GM12878 (cell line): Measurements from ENCODE around the gene C3orf70. TPM values are rescaled to one million over a fixed set of nuclear protein-coding genes. Genes with fewer than 3 reads are reported as not detected.

Experiments
- CBX5 ChIP-seq: sonication (generic); IDR thresholded peaks from 2 replicates; pipeline ENCODE4 v1.6.1; 2016; ENCODE audit warnings: low read depth, moderate library complexity, mild to moderate bottlenecking, inconsistent platforms
- CREM ChIP-seq: IDR thresholded peaks from 2 replicates; pipeline ENCODE4 v1.6.1; 2014; ENCODE audit warnings: antibody characterized with exemption, low read depth
- FOS ChIP-seq: IDR thresholded peaks from 3 replicates; pipeline ENCODE4 v1.6.1; 2011; ENCODE audit warnings: borderline replicate concordance; ENCODE audit not compliant: insufficient read length; ENCODE audit errors: extremely low read depth
- FOXM1 ChIP-seq: IDR thresholded peaks from 2 replicates; pipeline ENCODE4 v1.6.1; 2012; ENCODE audit warnings: low read depth, mild to moderate bottlenecking, inconsistent platforms, low read length, moderate library complexity
- HCFC1 ChIP-seq: fragments of 150-350 bp; IDR thresholded peaks from 2 replicates; pipeline ENCODE4 v1.6.1; 2014; ENCODE audit warnings: low read length
- NR2C2 ChIP-seq: IDR thresholded peaks from 2 replicates; pipeline ENCODE4 v1.6.1; 2011; ENCODE audit warnings: borderline replicate concordance, low read depth; ENCODE audit not compliant: control insufficient read depth, insufficient read length
- PML ChIP-seq: IDR thresholded peaks from 2 replicates; pipeline ENCODE4 v1.6.1; 2012; ENCODE audit warnings: low read length, inconsistent platforms
- POLR2AphosphoS2 ChIP-seq: IDR thresholded peaks from 2 replicates; pipeline ENCODE4 v1.6.1; 2011; ENCODE audit warnings: low read depth, mild to moderate bottlenecking, low read length, improper control_type of control experiment, moderate library complexity
- RFX5 ChIP-seq: IDR thresholded peaks from 2 replicates; pipeline ENCODE4 v1.6.1; 2011; ENCODE audit warnings: low read depth, low read length, improper control_type of control experiment
- SP1 ChIP-seq: IDR thresholded peaks from one replicate; pipeline ENCODE4 v1.6.1; 2011; ENCODE audit warnings: low read depth, low read length
- SUZ12 ChIP-seq: fragments of 200-600 bp; sonication (generic); IDR thresholded peaks from one replicate; pipeline ENCODE4 v1.6.1; 2018; ENCODE audit warnings: antibody characterized with exemption, mild to moderate bottlenecking; ENCODE audit not compliant: unreplicated experiment
- polyA plus RNA-seq, 11 experiments: library from polyadenylated mRNA; depleted of rRNA in 4 of 11; unstranded in 6 of 11; stranded (reverse) in 5 of 11; fragments of >200 nt; fragmentation: Nextera tagmentation in 4 of 11; fragmentation: Illumina TruSeq in 1 of 11; extraction: Ambion mirVana in 4 of 11; extraction: Trizol in 1 of 11; gene quantifications; 1 replicate in 1 of 11; 2 replicates in 10 of 11; pipeline versions ENCODE4 v1.2.1 to v1.2.3, GENCODE V29; 2011 to 2016; ENCODE audit warnings: inconsistent platforms in 2 of 11, missing spikeins in 2 of 11, low read depth in 1 of 11
- total RNA-seq, 4 experiments: library from RNA; depleted of rRNA in 3 of 4; stranded (reverse); fragments of >200 nt in 3 of 4; fragmentation: Illumina TruSeq in 1 of 4; extraction: Trizol in 1 of 4; gene quantifications; 2 replicates each; pipeline versions ENCODE4 v1.2.1 to v1.2.3, GENCODE V29; 2013 to 2021
- TF ChIP-seq, protein P1 (sequence below): IDR thresholded peaks from 2 replicates; pipeline ENCODE4 v1.6.1; 2012; ENCODE audit warnings: mild to moderate bottlenecking, low read depth, low read length
- TF ChIP-seq, protein P2 (sequence below): fragments of 450-650 bp; formaldehyde crosslinking; IDR thresholded peaks from 2 replicates; pipeline ENCODE4 v1.5.0; 2022; ENCODE audit warnings: mild to moderate bottlenecking, missing genetic modification characterization
- TF ChIP-seq, protein P3 (sequence below): fragments of 450-650 bp; IDR thresholded peaks from 2 replicates; pipeline ENCODE4 v1.6.1; 2017; ENCODE audit warnings: antibody characterized with exemption, mild to moderate bottlenecking, moderate library complexity
- TF ChIP-seq, protein P4 (sequence below): fragments of 450-650 bp; formaldehyde crosslinking; IDR thresholded peaks from 2 replicates; pipeline ENCODE4 v1.4.0; 2020; ENCODE audit warnings: mild to moderate bottlenecking, moderate library complexity
- TF ChIP-seq, protein P5 (sequence below): IDR thresholded peaks from 2 replicates; pipeline ENCODE4 v1.6.1; 2011; ENCODE audit warnings: low read depth, mild to moderate bottlenecking, low read length, moderate library complexity, borderline replicate concordance; ENCODE audit errors: extremely low read depth

C3orf70 gene
- total and polyA plus RNA-seq, 10 of the 15 experiments (the other 5 are each of a cell fraction or from before 2014, with no cell fraction given): 0.03 to 0.04 TPM; not detected in 8

DNA sequence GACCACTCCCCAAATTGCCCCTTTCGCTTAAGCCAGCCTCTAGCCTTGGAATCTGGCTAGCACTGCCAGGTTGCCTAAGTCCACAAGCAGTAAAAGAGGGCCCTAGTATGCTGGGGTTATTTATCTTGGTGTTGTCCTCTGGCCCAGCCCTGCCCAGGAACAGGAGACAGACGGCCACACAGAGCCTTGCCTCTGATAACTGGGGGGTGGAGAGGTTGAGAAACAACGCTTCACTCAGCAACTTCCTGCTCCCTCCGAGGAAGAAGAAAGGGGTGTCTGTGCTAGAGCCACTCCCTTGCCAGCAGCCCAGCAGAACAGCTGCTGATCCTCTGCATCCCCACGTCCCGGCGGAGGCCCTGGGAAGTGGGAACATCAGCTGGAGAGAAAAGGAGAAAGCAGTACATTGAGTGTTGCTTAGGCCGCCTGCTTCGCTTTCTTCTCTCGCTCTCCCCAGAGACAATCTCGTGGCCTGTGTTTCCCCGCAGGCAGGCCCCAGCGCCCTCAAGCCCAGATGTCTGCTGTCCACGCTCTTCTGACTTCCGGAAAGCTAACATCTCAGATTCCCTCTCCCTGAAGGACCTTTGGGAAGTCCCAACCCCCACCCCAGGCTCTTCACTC, 22.6 kb upstream of the C3orf70 start (continued):
- TF ChIP-seq FOS (no peak), POLR2AphosphoS2 (no peak), PML (no peak), RFX5 (no peak), NR2C2 (no peak), FOXM1 (no peak), CREM (0 out of 2 replicates have a peak, but pooled peaks have one; percentile 12), SP1 (no peak), SUZ12 (no peak), HCFC1 (no peak), CBX5 (no peak)
- TF ChIP-seq, protein P1, sequence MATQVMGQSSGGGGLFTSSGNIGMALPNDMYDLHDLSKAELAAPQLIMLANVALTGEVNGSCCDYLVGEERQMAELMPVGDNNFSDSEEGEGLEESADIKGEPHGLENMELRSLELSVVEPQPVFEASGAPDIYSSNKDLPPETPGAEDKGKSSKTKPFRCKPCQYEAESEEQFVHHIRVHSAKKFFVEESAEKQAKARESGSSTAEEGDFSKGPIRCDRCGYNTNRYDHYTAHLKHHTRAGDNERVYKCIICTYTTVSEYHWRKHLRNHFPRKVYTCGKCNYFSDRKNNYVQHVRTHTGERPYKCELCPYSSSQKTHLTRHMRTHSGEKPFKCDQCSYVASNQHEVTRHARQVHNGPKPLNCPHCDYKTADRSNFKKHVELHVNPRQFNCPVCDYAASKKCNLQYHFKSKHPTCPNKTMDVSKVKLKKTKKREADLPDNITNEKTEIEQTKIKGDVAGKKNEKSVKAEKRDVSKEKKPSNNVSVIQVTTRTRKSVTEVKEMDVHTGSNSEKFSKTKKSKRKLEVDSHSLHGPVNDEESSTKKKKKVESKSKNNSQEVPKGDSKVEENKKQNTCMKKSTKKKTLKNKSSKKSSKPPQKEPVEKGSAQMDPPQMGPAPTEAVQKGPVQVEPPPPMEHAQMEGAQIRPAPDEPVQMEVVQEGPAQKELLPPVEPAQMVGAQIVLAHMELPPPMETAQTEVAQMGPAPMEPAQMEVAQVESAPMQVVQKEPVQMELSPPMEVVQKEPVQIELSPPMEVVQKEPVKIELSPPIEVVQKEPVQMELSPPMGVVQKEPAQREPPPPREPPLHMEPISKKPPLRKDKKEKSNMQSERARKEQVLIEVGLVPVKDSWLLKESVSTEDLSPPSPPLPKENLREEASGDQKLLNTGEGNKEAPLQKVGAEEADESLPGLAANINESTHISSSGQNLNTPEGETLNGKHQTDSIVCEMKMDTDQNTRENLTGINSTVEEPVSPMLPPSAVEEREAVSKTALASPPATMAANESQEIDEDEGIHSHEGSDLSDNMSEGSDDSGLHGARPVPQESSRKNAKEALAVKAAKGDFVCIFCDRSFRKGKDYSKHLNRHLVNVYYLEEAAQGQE: no peak
- TF ChIP-seq, protein P2, sequence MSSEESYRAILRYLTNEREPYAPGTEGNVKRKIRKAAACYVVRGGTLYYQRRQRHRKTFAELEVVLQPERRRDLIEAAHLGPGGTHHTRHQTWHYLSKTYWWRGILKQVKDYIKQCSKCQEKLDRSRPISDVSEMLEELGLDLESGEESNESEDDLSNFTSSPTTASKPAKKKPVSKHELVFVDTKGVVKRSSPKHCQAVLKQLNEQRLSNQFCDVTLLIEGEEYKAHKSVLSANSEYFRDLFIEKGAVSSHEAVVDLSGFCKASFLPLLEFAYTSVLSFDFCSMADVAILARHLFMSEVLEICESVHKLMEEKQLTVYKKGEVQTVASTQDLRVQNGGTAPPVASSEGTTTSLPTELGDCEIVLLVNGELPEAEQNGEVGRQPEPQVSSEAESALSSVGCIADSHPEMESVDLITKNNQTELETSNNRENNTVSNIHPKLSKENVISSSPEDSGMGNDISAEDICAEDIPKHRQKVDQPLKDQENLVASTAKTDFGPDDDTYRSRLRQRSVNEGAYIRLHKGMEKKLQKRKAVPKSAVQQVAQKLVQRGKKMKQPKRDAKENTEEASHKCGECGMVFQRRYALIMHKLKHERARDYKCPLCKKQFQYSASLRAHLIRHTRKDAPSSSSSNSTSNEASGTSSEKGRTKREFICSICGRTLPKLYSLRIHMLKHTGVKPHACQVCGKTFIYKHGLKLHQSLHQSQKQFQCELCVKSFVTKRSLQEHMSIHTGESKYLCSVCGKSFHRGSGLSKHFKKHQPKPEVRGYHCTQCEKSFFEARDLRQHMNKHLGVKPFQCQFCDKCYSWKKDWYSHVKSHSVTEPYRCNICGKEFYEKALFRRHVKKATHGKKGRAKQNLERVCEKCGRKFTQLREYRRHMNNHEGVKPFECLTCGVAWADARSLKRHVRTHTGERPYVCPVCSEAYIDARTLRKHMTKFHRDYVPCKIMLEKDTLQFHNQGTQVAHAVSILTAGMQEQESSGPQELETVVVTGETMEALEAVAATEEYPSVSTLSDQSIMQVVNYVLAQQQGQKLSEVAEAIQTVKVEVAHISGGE: no peak
- TF ChIP-seq, protein P3, sequence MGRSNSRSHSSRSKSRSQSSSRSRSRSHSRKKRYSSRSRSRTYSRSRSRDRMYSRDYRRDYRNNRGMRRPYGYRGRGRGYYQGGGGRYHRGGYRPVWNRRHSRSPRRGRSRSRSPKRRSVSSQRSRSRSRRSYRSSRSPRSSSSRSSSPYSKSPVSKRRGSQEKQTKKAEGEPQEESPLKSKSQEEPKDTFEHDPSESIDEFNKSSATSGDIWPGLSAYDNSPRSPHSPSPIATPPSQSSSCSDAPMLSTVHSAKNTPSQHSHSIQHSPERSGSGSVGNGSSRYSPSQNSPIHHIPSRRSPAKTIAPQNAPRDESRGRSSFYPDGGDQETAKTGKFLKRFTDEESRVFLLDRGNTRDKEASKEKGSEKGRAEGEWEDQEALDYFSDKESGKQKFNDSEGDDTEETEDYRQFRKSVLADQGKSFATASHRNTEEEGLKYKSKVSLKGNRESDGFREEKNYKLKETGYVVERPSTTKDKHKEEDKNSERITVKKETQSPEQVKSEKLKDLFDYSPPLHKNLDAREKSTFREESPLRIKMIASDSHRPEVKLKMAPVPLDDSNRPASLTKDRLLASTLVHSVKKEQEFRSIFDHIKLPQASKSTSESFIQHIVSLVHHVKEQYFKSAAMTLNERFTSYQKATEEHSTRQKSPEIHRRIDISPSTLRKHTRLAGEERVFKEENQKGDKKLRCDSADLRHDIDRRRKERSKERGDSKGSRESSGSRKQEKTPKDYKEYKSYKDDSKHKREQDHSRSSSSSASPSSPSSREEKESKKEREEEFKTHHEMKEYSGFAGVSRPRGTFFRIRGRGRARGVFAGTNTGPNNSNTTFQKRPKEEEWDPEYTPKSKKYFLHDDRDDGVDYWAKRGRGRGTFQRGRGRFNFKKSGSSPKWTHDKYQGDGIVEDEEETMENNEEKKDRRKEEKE: no peak
- TF ChIP-seq, protein P4, sequence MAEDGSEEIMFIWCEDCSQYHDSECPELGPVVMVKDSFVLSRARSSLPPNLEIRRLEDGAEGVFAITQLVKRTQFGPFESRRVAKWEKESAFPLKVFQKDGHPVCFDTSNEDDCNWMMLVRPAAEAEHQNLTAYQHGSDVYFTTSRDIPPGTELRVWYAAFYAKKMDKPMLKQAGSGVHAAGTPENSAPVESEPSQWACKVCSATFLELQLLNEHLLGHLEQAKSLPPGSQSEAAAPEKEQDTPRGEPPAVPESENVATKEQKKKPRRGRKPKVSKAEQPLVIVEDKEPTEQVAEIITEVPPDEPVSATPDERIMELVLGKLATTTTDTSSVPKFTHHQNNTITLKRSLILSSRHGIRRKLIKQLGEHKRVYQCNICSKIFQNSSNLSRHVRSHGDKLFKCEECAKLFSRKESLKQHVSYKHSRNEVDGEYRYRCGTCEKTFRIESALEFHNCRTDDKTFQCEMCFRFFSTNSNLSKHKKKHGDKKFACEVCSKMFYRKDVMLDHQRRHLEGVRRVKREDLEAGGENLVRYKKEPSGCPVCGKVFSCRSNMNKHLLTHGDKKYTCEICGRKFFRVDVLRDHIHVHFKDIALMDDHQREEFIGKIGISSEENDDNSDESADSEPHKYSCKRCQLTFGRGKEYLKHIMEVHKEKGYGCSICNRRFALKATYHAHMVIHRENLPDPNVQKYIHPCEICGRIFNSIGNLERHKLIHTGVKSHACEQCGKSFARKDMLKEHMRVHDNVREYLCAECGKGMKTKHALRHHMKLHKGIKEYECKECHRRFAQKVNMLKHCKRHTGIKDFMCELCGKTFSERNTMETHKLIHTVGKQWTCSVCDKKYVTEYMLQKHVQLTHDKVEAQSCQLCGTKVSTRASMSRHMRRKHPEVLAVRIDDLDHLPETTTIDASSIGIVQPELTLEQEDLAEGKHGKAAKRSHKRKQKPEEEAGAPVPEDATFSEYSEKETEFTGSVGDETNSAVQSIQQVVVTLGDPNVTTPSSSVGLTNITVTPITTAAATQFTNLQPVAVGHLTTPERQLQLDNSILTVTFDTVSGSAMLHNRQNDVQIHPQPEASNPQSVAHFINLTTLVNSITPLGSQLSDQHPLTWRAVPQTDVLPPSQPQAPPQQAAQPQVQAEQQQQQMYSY (CRISPR knock-in tag): no peak
- TF ChIP-seq, protein P5, sequence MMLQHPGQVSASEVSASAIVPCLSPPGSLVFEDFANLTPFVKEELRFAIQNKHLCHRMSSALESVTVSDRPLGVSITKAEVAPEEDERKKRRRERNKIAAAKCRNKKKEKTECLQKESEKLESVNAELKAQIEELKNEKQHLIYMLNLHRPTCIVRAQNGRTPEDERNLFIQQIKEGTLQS: no peak
